B cell (primary cell): ENCODE measurements around the gene SIPA1. TPM values are rescaled to one million over a fixed set of nuclear protein-coding genes. Genes with fewer than 3 reads are reported as not detected.

ENCODE experiments used
- ATAC-seq: fragments of 200-7000 bp; cut with Tn5 transposase; one replicate; pipeline ENCODE4 v1.10.0; 2021; ENCODE audit warnings: low read depth, mild to moderate bottlenecking, moderate number of reproducible peaks, moderate library complexity
- CTCF ChIA-PET: fragments of 350-600 bp; sonication (Branson Sonifier 250); formaldehyde crosslinking; loops from one replicate; lab custom pipeline; 2021; ENCODE audit warnings: antibody characterized with exemption, inconsistent platforms; lab: Charles Lee
- POLR2A ChIA-PET: fragments of 350-600 bp; sonication (Branson Sonifier 250); formaldehyde crosslinking; loops from one replicate; lab custom pipeline; 2021; ENCODE audit warnings: antibody characterized with exemption; lab: Charles Lee
- DNase-seq: peaks from one replicate; pipeline ENCODE4 v3.0.0; 2013
- H2AFZ ChIP-seq: 2 replicates; pipeline ENCODE4 v1.6.1; 2012; ENCODE audit warnings: mild to moderate bottlenecking, low read depth, low read length; ENCODE audit not compliant: insufficient read depth, poor library complexity, severe bottlenecking
- H3K27ac ChIP-seq, 2 donors: 1 replicate in 1 of 2; 2 replicates in 1 of 2; pipeline ENCODE4 v1.5.1; 2012 to 2013; ENCODE audit warnings: low read length in 2 of 2, mild to moderate bottlenecking in 2 of 2, moderate library complexity in 1 of 2
- H3K27me3 ChIP-seq, 4 experiments: fragments of 200-600 bp in 1 of 4; sonication (generic) in 1 of 4; replicated peaks in 1 of 4; 1 replicate in 2 of 4; 2 replicates in 2 of 4; pipeline versions ENCODE4 v1.6.1 to v1.7.0; 2013 to 2016; ENCODE audit warnings: low read length in 3 of 4, mild to moderate bottlenecking in 2 of 4, mixed read lengths in 1 of 4, moderate library complexity in 1 of 4; ENCODE audit not compliant: insufficient read depth in 4 of 4, control insufficient read depth in 3 of 4; ENCODE audit errors: control extremely low read depth in 1 of 4
- H3K36me3 ChIP-seq, 2 experiments: replicated peaks in 1 of 2; 1 replicate in 1 of 2; 2 replicates in 1 of 2; pipeline versions ENCODE4 v1.6.1 to v1.7.1; 2013; ENCODE audit warnings: low read length in 1 of 2; ENCODE audit not compliant: insufficient read depth in 2 of 2, control insufficient read depth in 1 of 2; ENCODE audit errors: control extremely low read depth in 1 of 2, extremely low read depth in 1 of 2
- H3K4me1 ChIP-seq, 2 donors: fragments of 200-600 bp in 1 of 2; sonication (generic) in 1 of 2; 1 replicate in 1 of 2; 2 replicates in 1 of 2; pipeline versions ENCODE4 v1.5.1 to v1.6.1; 2013 to 2017; ENCODE audit warnings: low read length in 2 of 2; ENCODE audit not compliant: control insufficient read depth in 2 of 2, insufficient read depth in 2 of 2
- H3K4me2 ChIP-seq: replicated peaks from 2 replicates; pipeline ENCODE3; 2012; ENCODE audit warnings: mild to moderate bottlenecking, low read depth, low read length; ENCODE audit not compliant: poor library complexity, severe bottlenecking
- H3K4me3 ChIP-seq, 5 experiments: fragments of 200-600 bp in 1 of 5; sonication (generic) in 1 of 5; 1 replicate in 3 of 5; 2 replicates in 2 of 5; pipeline versions ENCODE4 v1.5.1 to v1.7.0; 2011 to 2016; ENCODE audit warnings: low read length in 4 of 5, mild to moderate bottlenecking in 4 of 5, low read depth in 2 of 5, control low read depth in 1 of 5, moderate library complexity in 1 of 5; ENCODE audit not compliant: insufficient read depth in 1 of 5; ENCODE audit errors: control extremely low read depth in 1 of 5, extremely low read depth in 1 of 5
- H3K79me2 ChIP-seq: fragments of 200-600 bp; sonication (generic); one replicate; pipeline ENCODE4 v1.6.0; 2016; ENCODE audit warnings: low read length; ENCODE audit not compliant: control insufficient read depth, insufficient read depth
- H3K9ac ChIP-seq: fragments of 200-600 bp; sonication (generic); 2 replicates; pipeline ENCODE4 v1.6.1; 2017; ENCODE audit warnings: mild to moderate bottlenecking, low read length, moderate library complexity
- H3K9me3 ChIP-seq, 3 donors: one replicate each; pipeline versions ENCODE4 v1.6.1 to v1.7.1; 2013; ENCODE audit warnings: low read length in 2 of 3; ENCODE audit not compliant: control insufficient read depth in 2 of 3, insufficient read depth in 1 of 3; ENCODE audit errors: control extremely low read depth in 1 of 3
- H4K20me1 ChIP-seq: 2 replicates; pipeline ENCODE4 v1.6.0; 2012; ENCODE audit warnings: mild to moderate bottlenecking, low read length; ENCODE audit not compliant: insufficient read depth, control insufficient read depth, poor library complexity, severe bottlenecking
- H3K27ac Mint-ChIP-seq: one replicate; pipeline ENCODE4 v1.8.0; 2021; ENCODE audit warnings: mixed read lengths
- H3K27me3 Mint-ChIP-seq: one replicate; pipeline ENCODE4 v1.8.0; 2021; ENCODE audit warnings: mixed read lengths
- H3K4me1 Mint-ChIP-seq: one replicate; pipeline ENCODE4 v1.8.0; 2021; ENCODE audit warnings: mixed read lengths
- H3K4me3 Mint-ChIP-seq: one replicate; pipeline ENCODE4 v1.8.0; 2021; ENCODE audit warnings: mixed read lengths
- H3K9me3 Mint-ChIP-seq: one replicate; pipeline ENCODE4 v1.8.0; 2022; ENCODE audit warnings: mixed read lengths; ENCODE audit not compliant: insufficient read depth
- CTCF ChIP-seq: fragments of 200-600 bp; IDR thresholded peaks from one replicate; pipeline ENCODE4 v1.8.0; 2022; ENCODE audit warnings: antibody characterized with exemption, mild to moderate bottlenecking
- EZH2 ChIP-seq: IDR thresholded peaks from 2 replicates; pipeline ENCODE4 v1.6.1; 2012; ENCODE audit warnings: borderline replicate concordance, low read depth, mild to moderate bottlenecking, moderate library complexity, low read length; ENCODE audit not compliant: insufficient read depth, poor library complexity, severe bottlenecking
- WGBS: methylation state at CpG from one replicate; pipeline ENCODE4 v1.1.5; 2013; ENCODE audit warnings: missing lambda C conversion rate; ENCODE audit not compliant: insufficient coverage; 5-methylcytosine and 5-hydroxymethylcytosine counted together
- intact Hi-C: fragments of 100-400 bp; cut with micrococcal nuclease; formaldehyde crosslinking; loops from one replicate; pipeline ENCODE4 v1.10.0; 2022
- polyA plus RNA-seq: library from polyadenylated mRNA; depleted of rRNA; stranded (reverse); fragments of >200 nt; gene quantifications from 2 replicates; pipeline ENCODE4 v1.2.3, GENCODE V29; 2012
- total RNA-seq, 2 donors: library from RNA; stranded (reverse); fragments of 120-200 nt in 1 of 2; gene quantifications; 1 replicate in 1 of 2; 2 replicates in 1 of 2; pipeline versions ENCODE4 v1.2.3 to v1.2.4, GENCODE V29; 2013 to 2022

Gene SIPA1
- total and polyA plus RNA-seq, 2 donors (not counting 1 experiment from before 2014, with no cell fraction given): 314 to 448 TPM

GRCh38 chr11:65620666-65621065 is 17.2 kb upstream of the SIPA1 start:
- POLR2A ChIA-PET: no interaction called here
- Histone ChIP-seq H3K27ac (no peak overlapping the region), H3K9me3 (no peaks in the 10 kb centered on the region), H2AFZ (no peak overlapping the region), H3K4me1 (peaks cover 9 to 14% of the 10 kb centered on the region in 2 donors), H3K36me3 (peaks cover 0 to 74% of the 10 kb centered on the region in 2 experiments), H3K9ac (no peak overlapping the region), H4K20me1 (peaks cover 54% of the 10 kb centered on the region), H3K27me3 (no peaks in the 10 kb centered on the region), H3K79me2 (peaks cover 75% of the 10 kb centered on the region), H3K4me3 (no peak overlapping the region), H3K4me2 (no peak overlapping the region)
- WGBS: 97% methylated on average over 19 of the region's 19 CpGs
- DNase-seq (no peak), ATAC-seq (no peak)
- peaks cover 21% of the 10 kb centered on the region for H3K4me1 Mint-ChIP-seq
- no peak overlapping the region for H3K4me3 Mint-ChIP-seq
- no peaks in the 10 kb centered on the region for H3K9me3 Mint-ChIP-seq
- CTCF ChIA-PET: interaction anchor here (2.3 kb wide), 1 partner anchor 91 kb away, joined by 7 read pairs; the partner anchor contains the start of gene KAT5
- no peak for TF ChIP-seq EZH2
- TF ChIP-seq CTCF: no peak
- H3K27me3 Mint-ChIP-seq: no peaks in the 10 kb centered on the region
- no peak overlapping the region for H3K27ac Mint-ChIP-seq
- intact Hi-C loops: no loop called here

- Mint-ChIP-seq H3K4me3 (no peak overlapping the region), H3K9me3 (no peaks in the 10 kb centered on the region), H3K4me1 (peaks cover 24% of the 10 kb centered on the region), H3K27ac (no peak overlapping the region), H3K27me3 (no peaks in the 10 kb centered on the region)
- DNase-seq: no peak
- peaks cover 57% of the 10 kb centered on the region for H4K20me1 ChIP-seq
- TF ChIP-seq CTCF (no peak), EZH2 (no peak)
- H3K79me2 ChIP-seq: peaks cover 76% of the 10 kb centered on the region
- H3K9ac ChIP-seq: no peak overlapping the region
- peaks cover 0 to 81% of the 10 kb centered on the region in 2 experiments for H3K36me3 ChIP-seq
- H3K4me1 ChIP-seq: peaks cover 12 to 19% of the 10 kb centered on the region in 2 donors
- H3K4me2 ChIP-seq: no peak overlapping the region
- H3K9me3 ChIP-seq: no peaks in the 10 kb centered on the region
- WGBS: 96% methylated on average over 11 of the region's 14 CpGs
- H3K27ac ChIP-seq: no peak overlapping the region
- ChIA-PET POLR2A (interaction anchor here (0.6 kb wide), 1 partner anchor 630 kb away, joined by 5 read pairs; no protein-coding TSS in a partner anchor), CTCF (interaction anchor here (0.8 to 2.3 kb wide), 3 partner anchors 84 to 195 kb away, joined by 3 to 7 read pairs (median 3); partner anchors contain the start of gene KAT5)
- no peak for ATAC-seq
- H3K27me3 ChIP-seq: no peaks in the 10 kb centered on the region
- H2AFZ ChIP-seq: no peak overlapping the region
- intact Hi-C loops: no loop called here
- no peak overlapping the region for H3K4me3 ChIP-seq
Observed at GRCh38 chr11:65621460-65621859, 16.4 kb upstream of the SIPA1 start.
